Brain pericyte (primary cell): ENCODE data around the gene PLPP3.

ENCODE experiments used
- DNase-seq: peaks from one replicate; pipeline ENCODE4 v3.0.0-alpha.2; 2012; ENCODE audit warnings: low read depth, low spot score

PLPP3 gene

DNA sequence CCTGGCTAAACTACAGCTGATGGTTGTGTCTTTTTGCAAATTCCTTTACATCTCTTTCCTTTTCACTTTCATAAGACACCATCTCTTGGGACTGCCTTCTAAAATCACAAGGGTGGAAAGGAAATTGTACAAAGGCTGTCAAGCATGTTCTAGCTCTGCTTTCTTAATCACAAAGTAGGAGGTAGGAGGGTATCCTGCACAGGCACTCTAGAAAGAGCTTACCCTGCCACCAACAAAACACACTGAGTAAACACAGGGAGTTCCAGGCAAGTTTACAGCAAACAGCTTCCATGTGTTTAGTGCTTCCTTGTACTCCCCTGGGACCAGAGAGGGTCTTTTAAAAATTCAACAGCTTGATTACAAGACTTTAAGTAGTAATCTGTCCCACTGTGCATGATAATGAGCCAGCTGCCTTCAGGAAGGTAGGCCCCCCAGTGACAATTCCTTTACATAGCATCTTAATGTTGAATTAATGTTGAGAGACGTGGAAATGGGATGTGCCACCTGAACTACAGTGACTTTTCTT, 2.4 kb downstream of the PLPP3 start:
- DNase-seq = no peak

DNA sequence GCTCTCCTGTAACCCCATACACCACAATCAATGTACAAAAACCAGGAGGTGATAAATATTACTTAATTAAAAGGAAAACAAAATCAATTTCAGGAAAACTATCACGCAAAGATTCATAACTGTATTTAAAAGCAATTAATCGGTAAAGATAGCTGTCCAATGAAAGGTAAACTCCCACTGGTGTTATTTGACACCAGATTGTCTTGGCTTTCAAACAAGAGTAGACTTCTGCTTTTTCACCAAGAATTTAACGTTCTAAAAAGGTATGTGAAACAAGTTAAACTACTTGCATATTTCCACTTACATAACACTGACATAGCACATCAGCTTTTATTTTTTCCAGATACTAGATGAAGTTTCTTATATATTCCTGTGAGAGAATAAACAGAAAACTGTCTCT, 3.5 kb downstream of the PLPP3 start:
- DNase-seq = no peak

DNA sequence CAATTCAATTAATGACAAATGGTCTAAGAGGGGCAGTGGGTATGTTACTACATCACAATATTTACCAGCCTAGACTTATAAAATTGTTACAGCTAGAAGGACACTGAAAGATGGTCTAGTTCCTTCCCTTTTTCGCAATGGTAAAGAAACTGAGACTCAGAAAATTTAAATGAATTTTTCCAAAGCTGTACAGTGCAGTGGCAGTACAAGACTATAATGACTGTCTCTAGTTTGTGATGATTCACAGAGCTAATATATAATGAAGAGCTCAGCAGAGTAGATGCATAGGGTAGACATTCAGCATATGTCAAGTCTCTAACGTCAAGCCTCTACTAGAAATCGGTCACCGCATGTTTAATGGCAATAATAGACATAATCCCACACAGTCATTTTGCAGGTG, 4.6 kb downstream of the PLPP3 start:
- DNase-seq = no peak

DNA sequence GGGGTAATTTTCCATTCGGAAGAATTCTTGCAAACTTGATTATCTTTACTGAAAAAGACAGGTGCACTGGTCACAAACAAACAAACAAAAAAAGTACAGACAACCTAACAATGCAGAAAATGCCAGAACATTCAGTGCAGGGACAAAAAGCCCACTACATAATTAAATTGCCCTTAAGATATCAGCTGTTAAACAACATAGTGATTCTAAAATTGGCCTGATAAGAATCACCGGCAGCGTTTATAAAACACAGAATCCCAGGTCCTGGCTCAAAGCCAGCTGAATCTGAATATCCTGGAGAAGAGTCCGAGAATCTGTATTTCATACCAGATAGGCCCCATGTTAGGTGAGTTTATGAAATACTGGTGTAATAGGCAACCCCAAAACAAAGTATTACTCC, 6.1 kb downstream of the PLPP3 start:
- DNase-seq = no peak

DNA sequence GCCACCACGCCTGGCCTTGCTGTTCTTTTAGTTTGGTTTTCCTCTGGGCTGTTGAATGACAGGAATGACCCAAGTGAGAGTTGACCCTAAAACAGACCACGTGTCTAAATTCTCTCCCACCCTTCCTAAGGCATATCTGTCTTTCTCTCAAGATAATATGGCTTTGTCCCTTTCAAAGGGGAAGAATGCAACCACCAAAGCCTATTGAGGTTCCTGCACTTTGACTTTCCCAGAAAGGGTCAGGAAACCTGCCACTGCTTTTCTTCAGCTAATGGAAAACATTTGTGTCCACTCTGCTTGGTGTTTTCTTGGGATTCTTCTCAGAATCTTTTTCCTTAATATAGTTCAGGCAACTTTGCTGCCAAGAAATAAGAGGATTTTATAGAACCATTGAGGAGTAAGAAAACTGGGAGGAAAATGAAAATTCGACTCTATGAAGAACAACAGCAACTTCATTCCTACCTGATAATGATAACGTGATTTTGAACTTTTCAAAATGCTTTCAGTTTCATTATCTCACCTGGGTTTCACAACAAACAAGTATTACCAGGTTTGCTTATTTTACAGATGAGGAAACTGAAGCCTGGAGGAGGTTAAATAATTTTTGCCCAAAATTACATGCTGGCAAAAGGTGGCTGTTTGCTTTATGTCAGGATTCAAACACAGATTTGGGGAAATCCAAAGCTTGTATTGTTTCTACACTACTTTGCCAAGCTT, 6.9 kb downstream of the PLPP3 start:
- DNase-seq = no peak

DNA sequence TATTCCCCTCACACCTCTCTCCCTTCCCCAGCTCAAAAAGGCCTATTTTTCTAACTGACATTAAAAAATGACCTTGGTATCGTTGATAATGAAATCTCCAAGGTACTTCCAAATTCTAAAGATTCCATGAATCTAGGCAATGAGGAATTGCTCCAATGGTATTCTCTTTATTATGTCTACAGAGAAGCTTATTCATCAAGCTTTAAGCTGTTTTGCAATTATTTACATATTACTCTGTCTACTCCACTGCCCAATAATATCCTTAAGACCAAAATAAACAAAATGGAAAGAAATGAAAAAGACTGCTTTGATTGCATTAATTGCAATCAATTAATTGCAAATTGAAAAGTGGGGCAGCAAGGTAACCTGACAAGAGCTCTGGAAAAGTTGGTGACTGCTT, 7.9 kb downstream of the PLPP3 start:
- no peak for DNase-seq

DNA sequence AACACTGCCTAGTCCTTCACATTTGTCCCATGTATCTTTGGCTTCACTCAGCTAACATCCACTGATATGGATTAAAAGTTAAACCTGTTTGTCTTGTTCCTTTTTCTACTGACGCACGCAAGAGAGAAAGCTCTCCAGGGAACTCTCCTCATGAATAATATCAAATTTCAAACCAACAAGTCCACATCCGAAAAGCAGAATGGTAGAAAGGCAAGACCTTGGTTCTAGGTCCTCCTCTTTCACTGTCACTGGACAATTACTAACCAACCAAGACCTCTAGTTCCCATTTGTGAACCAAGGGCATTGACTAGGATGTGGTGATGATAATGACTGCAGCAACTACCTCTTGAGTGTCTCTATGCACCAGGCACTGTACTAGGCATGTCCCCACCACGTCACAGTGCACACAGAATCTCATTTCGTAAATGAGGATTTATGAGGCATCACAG, 8.4 kb downstream of the PLPP3 start:
- DNase-seq = no peak

DNA sequence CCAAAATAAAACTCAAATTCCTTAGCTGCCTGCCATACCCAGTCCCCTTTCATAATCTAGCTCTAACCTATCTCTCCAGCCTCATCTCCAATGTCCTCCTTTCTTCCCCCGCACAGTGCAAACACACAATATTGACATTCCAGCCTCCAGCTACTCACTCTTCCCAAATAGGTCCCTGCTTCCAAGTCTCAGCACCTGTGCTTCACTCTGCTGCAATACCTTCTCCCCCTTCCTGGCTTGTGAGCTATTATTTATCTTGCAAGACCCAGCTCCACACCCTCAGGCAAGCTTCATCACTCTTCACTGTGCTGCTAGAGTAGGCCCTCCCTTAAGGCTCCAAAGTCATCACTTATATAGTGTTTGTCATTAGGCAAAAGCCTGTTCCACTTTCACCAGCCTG, 9.7 kb downstream of the PLPP3 start:
- no peak for DNase-seq

DNA sequence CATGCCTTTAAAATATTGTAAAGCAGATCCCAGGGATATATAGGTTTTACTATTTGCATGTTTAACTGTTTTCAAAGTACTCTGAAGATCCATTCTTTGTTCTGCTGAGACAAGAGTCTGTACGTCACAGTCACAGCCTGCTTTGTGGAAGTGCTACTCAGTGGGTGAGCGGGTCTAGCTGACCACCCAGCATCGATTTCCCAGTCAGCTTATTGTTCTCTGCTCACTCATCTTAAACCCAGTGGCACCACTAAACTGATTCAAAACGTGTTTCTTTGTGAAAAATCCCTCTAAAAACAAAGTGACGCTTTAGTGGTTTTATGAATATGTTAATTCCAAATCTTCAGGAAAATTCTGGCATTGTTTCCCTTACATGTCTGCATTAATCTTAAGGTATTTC, 12.4 kb downstream of the PLPP3 start:
- DNase-seq = no peak

DNA sequence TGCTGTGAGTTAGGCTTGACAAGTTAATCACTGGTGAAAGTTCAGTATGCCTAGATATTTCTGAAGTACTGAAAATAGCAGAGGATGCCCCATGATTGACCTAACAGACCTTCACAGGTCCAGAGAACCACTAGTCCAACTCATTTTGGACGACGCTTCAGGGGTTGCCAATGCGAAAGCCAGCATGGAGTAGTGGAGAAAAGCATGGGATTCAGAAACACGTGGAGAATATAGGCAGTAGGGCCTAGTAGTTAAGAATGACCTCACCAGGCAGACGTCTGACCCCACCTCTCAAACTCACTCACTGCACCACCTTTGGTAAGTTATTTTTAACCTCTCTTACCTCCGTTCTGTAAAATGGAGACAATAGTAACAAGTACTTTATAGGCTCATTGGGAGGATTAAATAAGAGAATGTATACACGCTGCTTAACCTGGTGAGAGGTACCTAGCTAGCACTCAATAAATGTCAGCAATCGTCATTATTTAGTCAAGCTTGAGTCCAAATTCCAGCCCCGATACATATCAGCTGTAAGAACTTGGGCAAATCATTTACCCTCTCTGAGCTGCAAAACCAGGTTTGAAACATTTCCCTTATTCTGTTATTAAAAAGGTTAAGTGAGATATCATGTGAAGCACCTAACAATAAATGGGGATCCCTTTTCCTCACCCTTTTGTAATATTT, 13.2 kb downstream of the PLPP3 start:
- no peak for DNase-seq

DNA sequence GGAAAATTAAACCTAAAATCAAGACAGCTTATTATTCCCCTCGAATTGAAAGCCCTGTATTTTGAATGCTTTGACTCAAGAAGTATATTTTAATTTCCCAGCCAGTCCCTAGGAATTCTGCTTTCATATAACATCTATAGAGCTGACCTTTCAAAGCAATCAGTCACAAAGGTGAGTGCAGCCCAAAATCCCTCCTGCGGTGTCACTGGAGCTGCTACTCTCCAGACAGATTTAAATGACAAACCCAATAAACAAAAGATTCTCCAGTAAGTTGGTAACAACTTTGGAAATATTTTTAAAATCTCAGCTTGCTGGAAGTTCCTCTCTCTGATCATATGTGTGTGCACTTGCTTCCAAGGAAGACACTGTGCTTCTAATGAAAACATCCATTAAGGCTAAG, 14.7 kb downstream of the PLPP3 start:
- DNase-seq = no peak

DNA sequence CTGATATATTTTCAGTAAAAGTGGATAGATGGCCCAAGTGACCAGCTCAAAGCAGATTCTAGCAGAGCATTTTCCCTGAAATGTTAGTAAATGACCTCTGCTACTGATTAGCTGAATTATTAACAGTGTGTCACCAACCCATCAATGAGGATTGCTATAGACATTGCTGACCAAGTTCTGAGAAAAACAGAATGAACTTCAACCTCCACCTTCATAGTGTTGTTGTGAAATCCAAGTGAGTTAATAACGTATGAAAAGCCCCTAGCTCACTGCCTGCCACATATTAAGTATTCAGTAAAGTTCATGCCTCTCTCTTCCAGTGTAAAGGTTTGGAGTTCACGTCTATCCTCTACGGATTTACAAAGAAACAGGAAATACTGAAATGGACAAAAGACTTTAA, 15.8 kb downstream of the PLPP3 start:
- DNase-seq = no peak

DNA sequence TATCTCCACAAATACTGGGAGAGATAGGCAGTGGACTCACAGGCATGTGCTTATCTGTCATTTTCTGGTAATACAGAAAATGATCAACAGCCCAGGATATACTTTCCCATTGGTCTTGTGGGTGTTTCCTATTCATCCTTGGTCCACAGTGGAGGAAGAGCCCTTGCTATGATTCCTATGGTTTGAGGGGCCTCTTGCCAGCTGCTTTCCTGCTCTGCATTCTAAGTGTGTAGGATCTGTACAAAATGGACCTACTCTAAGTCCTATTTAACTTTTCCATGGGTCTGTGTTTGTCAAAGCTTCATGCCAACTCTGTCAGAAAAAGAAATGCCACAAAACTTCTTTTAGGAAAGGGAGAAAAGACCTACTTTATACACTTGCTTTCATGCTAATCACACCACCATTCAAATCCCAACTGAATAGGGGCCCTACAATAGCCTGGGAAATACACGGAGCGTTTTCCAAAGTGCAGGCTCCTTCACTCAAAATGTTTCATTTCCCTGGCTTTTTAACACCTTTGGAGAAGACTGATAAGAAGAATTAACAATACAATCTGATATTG, 16.4 kb downstream of the PLPP3 start:
- DNase-seq = no peak

DNA sequence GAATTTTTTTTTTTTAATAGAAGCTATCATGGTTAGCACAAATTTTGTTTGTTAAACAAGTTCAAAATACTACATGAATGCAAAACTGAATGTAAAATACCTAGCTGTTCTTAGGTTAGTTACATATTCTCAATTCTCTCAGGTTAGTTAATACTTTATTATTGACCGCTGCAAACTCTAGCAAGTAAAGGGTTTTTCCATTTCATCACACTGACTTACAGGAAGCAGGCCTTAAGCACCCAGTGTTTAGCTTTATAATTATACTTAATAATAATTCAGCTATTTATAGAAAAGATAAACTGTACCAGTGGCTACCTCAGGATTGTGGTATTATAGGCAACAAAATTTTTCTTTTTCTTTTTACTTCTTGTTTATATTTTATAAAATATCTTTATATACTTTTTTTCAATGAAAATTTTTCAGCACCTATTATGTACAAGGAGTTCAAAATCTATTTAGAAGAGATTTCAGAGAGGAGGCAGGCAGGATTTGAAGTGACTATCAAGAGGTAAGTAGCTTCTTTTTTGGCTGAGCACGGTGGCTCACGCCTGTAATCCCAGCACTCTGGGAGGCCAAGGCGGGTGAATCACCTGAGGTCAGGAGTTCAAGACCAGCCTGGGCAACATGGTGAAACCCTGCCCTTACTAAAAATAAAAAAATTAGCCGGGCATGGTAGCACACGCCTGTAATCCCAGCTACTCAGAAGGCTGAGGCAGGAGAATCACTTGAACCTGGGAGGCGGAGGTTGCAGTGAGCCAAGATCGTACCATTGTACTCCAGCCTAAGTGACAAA, 17.9 kb downstream of the PLPP3 start:
- DNase-seq = no peak

DNA sequence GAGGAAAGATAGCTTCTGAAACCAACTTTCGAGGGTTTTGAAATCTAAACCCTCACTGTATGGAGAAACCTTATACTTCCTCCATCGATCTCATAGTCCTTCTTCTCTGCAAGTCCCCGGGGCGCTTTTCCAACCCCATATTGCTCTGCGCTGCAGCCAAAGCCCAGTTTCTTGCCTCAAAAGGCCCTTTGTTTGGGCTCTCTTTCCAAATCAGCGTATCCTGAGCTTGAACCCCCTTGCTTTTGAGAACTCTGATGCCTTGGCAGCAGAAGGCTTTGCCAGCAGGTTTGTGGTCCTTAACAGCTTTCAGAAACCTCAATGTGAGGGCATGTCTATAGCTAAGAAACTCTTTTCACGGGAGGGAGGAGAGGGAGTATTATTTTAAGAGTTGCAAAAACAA, 21.6 kb downstream of the PLPP3 start:
- DNase-seq = no peak

DNA sequence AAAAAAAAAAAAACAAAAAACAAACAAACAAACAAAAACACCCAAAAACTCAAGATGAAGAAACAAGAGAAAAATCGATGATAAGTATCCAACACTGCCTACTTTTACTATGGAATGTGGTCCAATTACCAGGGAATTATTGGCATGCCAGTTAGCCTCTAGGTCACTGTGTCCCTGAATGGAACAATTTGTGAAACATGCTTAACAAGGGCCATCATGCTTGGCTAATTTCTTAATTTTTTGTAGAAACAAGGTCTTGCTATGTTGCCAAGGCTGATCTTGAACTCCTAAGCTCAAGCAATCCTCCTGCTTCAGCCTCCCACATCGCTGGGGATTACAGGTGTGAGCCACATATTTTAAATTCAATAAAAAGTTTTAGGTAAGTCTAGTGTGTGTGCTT, 23.9 kb downstream of the PLPP3 start:
- DNase-seq = no peak

DNA sequence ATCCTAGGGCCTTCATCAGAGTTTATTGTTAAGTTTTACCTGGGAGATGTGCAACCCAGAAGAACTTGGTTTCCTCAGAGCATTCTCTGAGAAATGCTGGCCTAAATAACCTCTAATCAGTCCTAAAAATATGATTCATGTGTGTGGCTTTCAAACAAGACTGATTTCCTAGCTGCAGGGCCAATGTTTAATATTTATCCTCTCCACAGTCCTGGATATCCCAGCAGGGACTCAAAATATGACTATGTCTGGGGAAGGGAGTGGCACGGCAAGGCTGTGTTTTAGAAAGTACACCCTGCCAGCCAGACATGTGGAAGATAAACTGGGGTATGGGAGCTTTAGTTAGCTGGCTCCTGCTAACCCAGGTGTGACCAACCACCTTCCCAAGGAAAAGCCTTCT, 26.3 kb downstream of the PLPP3 start:
- DNase-seq = no peak

DNA sequence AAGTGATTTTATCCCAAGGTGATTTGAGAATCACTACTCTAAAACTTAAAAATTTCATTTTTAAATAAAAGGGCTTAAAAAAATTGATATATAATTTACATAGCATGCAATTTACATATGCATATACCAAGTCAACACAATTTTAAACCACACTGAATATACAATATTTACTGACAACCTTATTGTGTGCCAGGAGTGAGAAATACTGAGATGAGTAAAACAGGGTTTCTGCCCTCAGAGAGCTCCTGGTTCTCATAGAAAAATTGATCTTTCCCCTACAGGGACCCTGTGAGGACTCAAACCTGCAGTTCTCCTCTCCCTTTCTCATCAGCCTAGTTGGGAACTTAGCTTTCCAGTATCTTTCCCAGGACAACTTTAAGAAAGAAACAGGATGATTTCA, 27.0 kb downstream of the PLPP3 start:
- no peak for DNase-seq

DNA sequence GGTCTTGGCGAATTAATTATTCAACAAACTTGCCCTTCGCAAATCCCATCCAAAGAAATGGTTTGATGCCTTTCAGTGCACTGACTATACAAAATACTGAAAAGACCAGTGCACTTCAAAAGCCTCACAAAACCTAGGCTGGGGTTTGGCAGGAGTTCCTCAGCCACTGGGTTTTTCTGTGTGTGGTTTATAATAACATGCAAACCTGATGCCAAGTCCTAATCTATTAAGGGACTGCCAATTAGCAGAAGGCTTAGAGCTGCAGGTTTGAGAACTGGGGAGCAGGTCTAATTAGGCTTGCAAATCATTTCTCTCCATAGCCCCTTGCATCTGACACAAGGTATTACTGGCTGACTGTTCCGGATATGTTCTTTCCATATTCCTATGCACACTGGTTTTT, 27.7 kb downstream of the PLPP3 start:
- DNase-seq = no peak

DNA sequence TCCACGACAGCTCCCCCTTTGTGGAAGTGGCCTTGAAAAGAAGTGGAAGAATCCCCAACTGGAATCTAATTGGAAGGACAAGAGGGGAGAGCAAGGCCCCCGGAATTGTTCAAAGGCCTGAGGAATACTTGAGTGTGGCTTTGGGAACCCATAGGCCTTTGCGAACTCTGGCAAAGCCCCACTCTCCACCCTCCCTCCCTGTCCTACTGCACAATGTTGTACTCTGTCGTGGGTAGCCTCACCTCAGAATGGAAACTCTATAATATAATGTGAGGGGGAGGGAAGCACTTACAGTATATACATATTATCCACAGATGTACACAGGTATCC, 28.5 kb downstream of the PLPP3 start:
- DNase-seq = no peak

DNA sequence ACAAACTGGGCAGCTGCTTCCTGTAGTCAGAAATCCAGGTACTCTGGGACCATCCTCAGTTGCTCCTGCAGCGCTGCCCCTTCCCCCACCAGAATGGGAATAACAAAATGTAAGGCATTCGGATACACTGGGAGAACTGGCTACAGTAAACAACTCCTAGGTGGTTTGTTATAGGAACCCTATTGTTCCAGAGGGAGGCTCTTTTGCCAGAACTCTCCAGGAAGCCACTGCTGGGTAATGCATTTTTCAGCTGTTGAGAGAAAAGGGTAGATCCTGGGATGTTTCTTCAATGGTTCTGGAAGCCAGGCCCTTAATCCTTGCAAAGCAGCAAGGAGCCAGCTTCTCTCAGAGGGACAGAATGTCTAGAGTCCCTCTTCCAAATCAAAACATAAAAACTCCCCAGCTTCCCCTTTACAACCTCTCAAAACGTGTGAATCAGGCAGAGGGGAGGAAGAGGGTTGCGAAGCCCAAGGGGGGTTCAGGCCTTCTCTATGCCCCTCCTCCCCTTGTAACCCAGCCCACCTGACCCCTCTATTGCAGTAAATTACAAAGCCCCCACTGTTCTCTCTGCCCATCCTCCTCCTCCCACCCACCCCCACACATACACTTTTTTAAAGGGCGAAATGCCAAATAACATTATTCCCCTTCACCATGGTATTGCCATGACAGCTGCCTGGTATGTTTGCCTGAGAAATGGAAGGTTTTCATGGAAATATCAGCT, 29.1 kb downstream of the PLPP3 start:
- no peak for DNase-seq

DNA sequence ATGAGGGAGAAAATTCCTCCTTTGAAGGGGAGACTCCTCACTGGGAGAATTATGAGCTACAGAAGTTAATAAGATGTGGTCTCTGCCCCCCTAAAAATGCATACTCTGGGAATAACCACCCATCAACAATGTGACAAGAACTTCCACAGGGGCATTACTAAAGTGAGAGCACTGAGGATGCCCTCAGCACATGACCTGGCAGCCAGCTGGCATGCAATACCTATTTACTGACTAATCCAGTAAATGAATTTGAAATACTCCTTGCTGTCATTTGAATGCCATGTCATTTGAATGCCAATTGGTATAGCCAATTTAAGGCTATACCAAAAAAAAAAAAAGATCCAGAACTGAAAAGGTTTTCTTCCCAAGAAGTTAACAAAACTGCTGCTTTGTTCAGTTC, 30.8 kb downstream of the PLPP3 start:
- no peak for DNase-seq
